NK-92 treated with Interleukin-12 subunit alpha and Interleukin-12 subunit beta, amount 100 ng/mL, for 24 hours (cell line): Measurements from ENCODE around the gene RHOT2.

Experiments used
- DNase-seq: peaks from one replicate; lab custom pipeline; 2025; lab: John Stamatoyannopoulos, UW

RHOT2 gene

GRCh38 chr16:667780-668518 is at the start of gene RHOT2:
TSS of gene RHOT2 (plus strand) at chr16:668132. CDS start at chr16:668200, 68 bp downstream.
- peak; percentile 83 for DNase-seq

- DNase-seq: no peak
Observed at GRCh38 chr16:619476-620100, 48.3 kb upstream of the RHOT2 start.

GRCh38 chr16:620700-621525 is 47.0 kb upstream of the RHOT2 start:
- DNase-seq: no peak

GRCh38 chr16:621526-622105 is 46.3 kb upstream of the RHOT2 start:
- no peak for DNase-seq

GRCh38 chr16:622920-623280 is 45.0 kb upstream of the RHOT2 start:
- no peak for DNase-seq

- no peak for DNase-seq
Observed at GRCh38 chr16:624526-625070, 43.3 kb upstream of the RHOT2 start.

GRCh38 chr16:625117-625976 is 42.6 kb upstream of the RHOT2 start:
- no peak for DNase-seq

GRCh38 chr16:625977-626765 is 41.8 kb upstream of the RHOT2 start:
- DNase-seq: no peak

GRCh38 chr16:626787-627453 is 41.0 kb upstream of the RHOT2 start:
- DNase-seq: no peak

GRCh38 chr16:627454-628239 is 40.3 kb upstream of the RHOT2 start:
- no peak for DNase-seq

GRCh38 chr16:628321-629061 is 39.4 kb upstream of the RHOT2 start:
- no peak for DNase-seq

- no peak for DNase-seq
Observed at GRCh38 chr16:629185-629832, 38.6 kb upstream of the RHOT2 start.

- DNase-seq: no peak
Observed at GRCh38 chr16:629833-630248, 38.1 kb upstream of the RHOT2 start.

GRCh38 chr16:630249-630814 is 37.6 kb upstream of the RHOT2 start:
- DNase-seq: no peak

- no peak for DNase-seq
Observed at GRCh38 chr16:630815-631405, 37.0 kb upstream of the RHOT2 start, which contains the start of gene WFIKKN1. TSS of gene WFIKKN1 (plus strand) at chr16:630985. CDS start at chr16:631254, 269 bp downstream.

GRCh38 chr16:631808-632358 is 36.0 kb upstream of the RHOT2 start:
- DNase-seq: no peak
